GM23248 (cell line): ENCODE data around the gene BCAS4. TPM values are rescaled to one million over a fixed set of nuclear protein-coding genes. Genes with fewer than 3 reads are reported as not detected.
A peak's percentile ranks its signal among the peaks of the same experiment; 100 is the strongest.
"Not testable (repeated sequence)": the region's sequence is repeated elsewhere in the genome, so short reads cannot be mapped to it uniquely, and the experiment has no call there.

Experiments used
- DNase-seq: peaks from one replicate; pipeline ENCODE4 v3.0.0-alpha.2; 2015
- H2AFZ ChIP-seq: fragments of 200-600 bp; sonication (generic); 2 replicates; pipeline ENCODE4 v1.6.1; 2016; ENCODE audit warnings: antibody characterized with exemption
- H3F3A ChIP-seq: fragments of 200-600 bp; sonication (generic); 2 replicates; pipeline ENCODE4 v1.6.1; 2016; ENCODE audit warnings: mild to moderate bottlenecking, antibody characterized with exemption, mixed run types; ENCODE audit not compliant: insufficient read depth
- H3K27ac ChIP-seq: fragments of 200-600 bp; sonication (generic); 2 replicates; pipeline ENCODE4 v1.5.1; 2016; ENCODE audit warnings: mild to moderate bottlenecking
- H3K27me3 ChIP-seq: fragments of 200-600 bp; sonication (generic); replicated peaks from 2 replicates; pipeline ENCODE4 v1.6.1; 2016; ENCODE audit warnings: mild to moderate bottlenecking; ENCODE audit not compliant: insufficient read depth
- H3K36me3 ChIP-seq: fragments of 200-600 bp; sonication (generic); 2 replicates; pipeline ENCODE4 v1.6.1; 2016; ENCODE audit warnings: low read depth, mild to moderate bottlenecking
- H3K4me1 ChIP-seq: fragments of 200-600 bp; sonication (generic); 2 replicates; pipeline ENCODE4 v1.6.1; 2016; ENCODE audit warnings: mild to moderate bottlenecking; ENCODE audit not compliant: insufficient read depth
- H3K4me2 ChIP-seq: fragments of 200-600 bp; sonication (generic); one replicate; pipeline ENCODE4 v1.6.1; 2016; ENCODE audit warnings: mild to moderate bottlenecking; ENCODE audit not compliant: unreplicated experiment
- H3K4me3 ChIP-seq: fragments of 200-600 bp; sonication (generic); 2 replicates; pipeline ENCODE4 v1.5.1; 2016; ENCODE audit warnings: mild to moderate bottlenecking
- H3K79me2 ChIP-seq: fragments of 200-600 bp; sonication (generic); 2 replicates; pipeline ENCODE4 v1.6.1; 2016; ENCODE audit warnings: mild to moderate bottlenecking; ENCODE audit not compliant: insufficient read depth
- H3K9ac ChIP-seq: fragments of 200-600 bp; sonication (generic); 2 replicates; pipeline ENCODE4 v1.6.1; 2016; ENCODE audit warnings: mild to moderate bottlenecking
- H3K9me2 ChIP-seq: fragments of 200-600 bp; sonication (generic); 2 replicates; pipeline ENCODE4 v1.6.1; 2016; ENCODE audit warnings: mixed run types, mild to moderate bottlenecking, moderate library complexity; ENCODE audit not compliant: insufficient read depth
- H3K9me3 ChIP-seq: fragments of 200-600 bp; sonication (generic); one replicate; pipeline ENCODE4 v1.6.1; 2017; ENCODE audit warnings: low read depth
- H4K20me1 ChIP-seq: fragments of 200-600 bp; sonication (generic); 2 replicates; pipeline ENCODE4 v1.6.0; 2016; ENCODE audit not compliant: insufficient read depth
- EZH2 ChIP-seq: fragments of 200-600 bp; sonication (generic); IDR thresholded peaks from 2 replicates; pipeline ENCODE4 v1.6.1; 2018; ENCODE audit warnings: antibody characterized with exemption, mild to moderate bottlenecking; ENCODE audit not compliant: insufficient read depth, poor library complexity, severe bottlenecking
- EZH2phosphoT487 ChIP-seq: fragments of 200-600 bp; sonication (generic); IDR thresholded peaks from 2 replicates; pipeline ENCODE4 v1.6.1; 2018; ENCODE audit warnings: antibody characterized with exemption, moderate library complexity, mild to moderate bottlenecking, low read depth; ENCODE audit not compliant: insufficient read depth
- WGBS, 2 experiments: methylation state at CpG; one replicate each; pipeline ENCODE4 v1.1.6; 2015 to 2017; ENCODE audit warnings: low lambda C conversion rate in 2 of 2, low coverage in 1 of 2; ENCODE audit errors: missing lambda C conversion rate in 2 of 2; 5-methylcytosine and 5-hydroxymethylcytosine counted together
- in situ Hi-C: fragments of 300-500 bp; cut with MboI; formaldehyde crosslinking; loops from 2 replicates; pipeline ENCODE4 v1.15.0; 2020
- polyA plus RNA-seq: library from polyadenylated mRNA; unstranded; fragments of >200 nt; fragmentation: Nextera tagmentation; extraction: Ambion mirVana; gene quantifications from 2 replicates; pipeline ENCODE4 v1.2.1, GENCODE V29; 2016
- total RNA-seq: library from RNA; depleted of rRNA; stranded (reverse); fragments of >200 nt; shearing (Covaris generic); gene quantifications from 2 replicates; pipeline ENCODE4 v1.2.3, GENCODE V29; 2014

The BCAS4 gene
- total and polyA plus RNA-seq, 2 experiments from 2014 or later, result 12.6 to 16.8 TPM

- 13 to 14% methylated on average over 12 of the region's 12 CpGs for WGBS, 2 experiments
- no peaks in the 10 kb centered on the region for H3K36me3 ChIP-seq
- peak overlapping the region; percentile 80 for H3K27ac ChIP-seq
- in situ Hi-C loops, result no loop called here
- no peaks in the 10 kb centered on the region for H3K9me3 ChIP-seq
- H3K27me3 ChIP-seq, result no peaks in the 10 kb centered on the region
- H3K4me1 ChIP-seq, result peaks cover 30% of the 10 kb centered on the region
- H4K20me1 ChIP-seq, result no peaks in the 10 kb centered on the region
- H2AFZ ChIP-seq, result peak overlapping the region; percentile 46
- TF ChIP-seq EZH2, result no peak
- peak overlapping the region; percentile 66 for H3K4me2 ChIP-seq
- DNase-seq, result peak; percentile 84
- H3K79me2 ChIP-seq, result no peaks in the 10 kb centered on the region
- peak overlapping the region; percentile 42 for H3K9ac ChIP-seq
- peak overlapping the region; percentile 19; the same call in 1 of the 2 replicates for H3K4me3 ChIP-seq
- peaks cover 13% of the 10 kb centered on the region for H3F3A ChIP-seq
- no peaks in the 10 kb centered on the region for H3K9me2 ChIP-seq
Measured at GRCh38 chr20:50762435-50763220, 32.2 kb upstream of the BCAS4 start.

GRCh38 chr20:50763550-50764458 is 31.1 kb upstream of the BCAS4 start:
- peaks cover 23% of the 10 kb centered on the region for H3K4me1 ChIP-seq
- H3K27me3 ChIP-seq, H3K9me3 ChIP-seq, H3K9me2 ChIP-seq, H3K9ac ChIP-seq, DNase-seq, H2AFZ ChIP-seq, H3K4me2 ChIP-seq, H3K36me3 ChIP-seq, H3K79me2 ChIP-seq, in situ Hi-C loops, H3K27ac ChIP-seq, H3K4me3 ChIP-seq, H4K20me1 ChIP-seq: not testable (repeated sequence)
- H3F3A ChIP-seq, result peaks cover 13% of the 10 kb centered on the region
- 92 to 94% methylated on average over 20 of the region's 20 CpGs for WGBS, 2 experiments

GRCh38 chr20:50765251-50765650 is 29.6 kb upstream of the BCAS4 start:
- H3F3A ChIP-seq, result peaks cover 13% of the 10 kb centered on the region
- H2AFZ ChIP-seq, H3K79me2 ChIP-seq, DNase-seq, H3K27ac ChIP-seq, H3K9me2 ChIP-seq, H3K27me3 ChIP-seq, H3K36me3 ChIP-seq, H3K4me3 ChIP-seq, H4K20me1 ChIP-seq, H3K9ac ChIP-seq, in situ Hi-C loops, H3K4me2 ChIP-seq, H3K9me3 ChIP-seq: not testable (repeated sequence)
- 85 to 95% methylated on average over 9 to 10 of the region's 10 CpGs for WGBS, 2 experiments
- peaks cover 22% of the 10 kb centered on the region for H3K4me1 ChIP-seq

GRCh38 chr20:50765674-50766073 is 29.2 kb upstream of the BCAS4 start:
- no peaks in the 10 kb centered on the region for H3K27me3 ChIP-seq
- no peak overlapping the region for H3K4me3 ChIP-seq
- in situ Hi-C loops, result no loop called here
- no peak overlapping the region for H3K4me2 ChIP-seq
- H4K20me1 ChIP-seq, result no peaks in the 10 kb centered on the region
- TF ChIP-seq EZH2phosphoT487, result no peak
- TF ChIP-seq EZH2, result no peak
- no peaks in the 10 kb centered on the region for H3K79me2 ChIP-seq
- no peak overlapping the region for H3K27ac ChIP-seq
- H3F3A ChIP-seq, result peaks cover 13% of the 10 kb centered on the region
- no peak overlapping the region for H2AFZ ChIP-seq
- H3K4me1 ChIP-seq, result peaks cover 22% of the 10 kb centered on the region
- no peaks in the 10 kb centered on the region for H3K9me3 ChIP-seq
- H3K9me2 ChIP-seq, result no peaks in the 10 kb centered on the region
- DNase-seq, result no peak
- WGBS, 2 experiments, result 73 to 76% methylated on average over 3 of the region's 3 CpGs
- no peak overlapping the region for H3K9ac ChIP-seq
- no peaks in the 10 kb centered on the region for H3K36me3 ChIP-seq

- H3K27ac ChIP-seq, H3K9ac ChIP-seq, H3K79me2 ChIP-seq, H4K20me1 ChIP-seq, H3K9me3 ChIP-seq, H3K9me2 ChIP-seq, H2AFZ ChIP-seq, in situ Hi-C loops, H3K36me3 ChIP-seq, H3K4me2 ChIP-seq, H3F3A ChIP-seq, H3K4me3 ChIP-seq, H3K27me3 ChIP-seq: not testable (repeated sequence)
- DNase-seq, result peak; percentile 26
- H3K4me1 ChIP-seq, result peaks cover 11% of the 10 kb centered on the region
- WGBS, 2 experiments, result 57 to 58% methylated on average over 6 to 8 of the region's 10 CpGs
Measured at GRCh38 chr20:50766955-50767809, 27.7 kb upstream of the BCAS4 start.

GRCh38 chr20:50768991-50769390 is 25.9 kb upstream of the BCAS4 start:
- H3K36me3 ChIP-seq, DNase-seq, H3K9me3 ChIP-seq, H3K27ac ChIP-seq, H3K4me3 ChIP-seq, H3K9me2 ChIP-seq, H3K79me2 ChIP-seq, H4K20me1 ChIP-seq, H2AFZ ChIP-seq, H3F3A ChIP-seq, in situ Hi-C loops, H3K4me1 ChIP-seq, H3K4me2 ChIP-seq, H3K27me3 ChIP-seq, H3K9ac ChIP-seq: not testable (repeated sequence)
- WGBS, 2 experiments, result 64 to 80% methylated on average over 2 to 7 of the region's 7 CpGs
